D721Med (cell line): Measurements from ENCODE around the gene FAM13C.

Experiments used
- DNase-seq: peaks from one replicate; pipeline ENCODE4 v3.0.0; 2011; ENCODE audit warnings: low spot score; ENCODE audit not compliant: insufficient read length
- FAIRE-seq: peaks from 2 replicates; lab custom pipeline; 2011; peaks lifted over from hg19 to GRCh38; lab: Jason Lieb, UNC
- TF ChIP-seq, protein P1 (sequence below): IDR thresholded peaks from 2 replicates; pipeline ENCODE4 v1.5.1; 2012; ENCODE audit warnings: mild to moderate bottlenecking, control low read depth; ENCODE audit not compliant: insufficient read depth; ENCODE audit errors: missing control alignments

The FAM13C gene

DNA sequence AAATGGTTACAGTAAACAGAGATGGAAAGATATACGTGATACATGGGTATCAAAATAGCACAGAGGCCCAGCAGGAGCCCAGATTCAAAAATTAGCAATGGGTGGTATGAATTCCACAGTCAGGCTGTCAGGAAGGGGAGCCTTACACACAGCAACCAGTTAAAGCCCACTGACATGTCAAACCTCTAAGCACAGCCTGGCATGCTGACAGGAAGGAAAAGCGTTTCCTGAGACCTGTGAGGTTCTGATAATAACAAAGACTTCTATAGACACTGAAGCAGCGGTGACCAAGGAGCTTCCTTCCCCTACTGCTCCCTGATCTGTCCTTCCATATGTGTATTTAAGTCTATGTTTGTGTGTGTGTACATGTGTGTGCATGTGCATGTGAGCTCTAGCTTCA lies 96.0 kb downstream of the FAM13C start:
- DNase-seq (no peak), FAIRE-seq (no peak)

DNA sequence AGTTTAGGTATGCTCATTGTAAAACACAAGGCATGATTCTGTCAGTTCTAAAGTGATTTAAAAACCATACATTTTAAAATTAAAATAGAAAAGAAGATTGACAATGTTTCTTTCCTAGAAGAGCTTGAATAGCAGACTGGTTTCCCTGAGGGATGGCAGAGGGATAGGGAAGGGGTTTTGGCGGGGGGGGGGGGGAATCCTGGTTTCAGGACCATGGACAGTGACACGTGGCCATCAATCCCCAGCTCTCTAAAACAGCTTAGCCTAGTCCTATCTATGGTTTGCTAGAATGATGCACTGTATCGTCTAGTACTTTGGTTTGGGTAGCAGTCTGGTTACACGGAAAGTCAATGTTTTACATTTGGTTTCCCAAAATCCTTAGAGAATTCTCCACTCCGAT lies 97.2 kb downstream of the FAM13C start:
- no peak for DNase-seq
- no peak for FAIRE-seq
- TF ChIP-seq, protein P1, sequence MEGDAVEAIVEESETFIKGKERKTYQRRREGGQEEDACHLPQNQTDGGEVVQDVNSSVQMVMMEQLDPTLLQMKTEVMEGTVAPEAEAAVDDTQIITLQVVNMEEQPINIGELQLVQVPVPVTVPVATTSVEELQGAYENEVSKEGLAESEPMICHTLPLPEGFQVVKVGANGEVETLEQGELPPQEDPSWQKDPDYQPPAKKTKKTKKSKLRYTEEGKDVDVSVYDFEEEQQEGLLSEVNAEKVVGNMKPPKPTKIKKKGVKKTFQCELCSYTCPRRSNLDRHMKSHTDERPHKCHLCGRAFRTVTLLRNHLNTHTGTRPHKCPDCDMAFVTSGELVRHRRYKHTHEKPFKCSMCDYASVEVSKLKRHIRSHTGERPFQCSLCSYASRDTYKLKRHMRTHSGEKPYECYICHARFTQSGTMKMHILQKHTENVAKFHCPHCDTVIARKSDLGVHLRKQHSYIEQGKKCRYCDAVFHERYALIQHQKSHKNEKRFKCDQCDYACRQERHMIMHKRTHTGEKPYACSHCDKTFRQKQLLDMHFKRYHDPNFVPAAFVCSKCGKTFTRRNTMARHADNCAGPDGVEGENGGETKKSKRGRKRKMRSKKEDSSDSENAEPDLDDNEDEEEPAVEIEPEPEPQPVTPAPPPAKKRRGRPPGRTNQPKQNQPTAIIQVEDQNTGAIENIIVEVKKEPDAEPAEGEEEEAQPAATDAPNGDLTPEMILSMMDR = no peak

More for the DNA sequence above, 96.0 kb downstream of the FAM13C start:
- TF ChIP-seq, protein P1 = no peak

GRCh38 chr10:59258890-59259289 lies 103.5 kb downstream of the FAM13C start:
- FAIRE-seq = no peak
- DNase-seq = no peak
- TF ChIP-seq, protein P1 = no peak

- FAIRE-seq = no peak
- DNase-seq = no peak
- TF ChIP-seq, protein P1 = no peak
Measured at GRCh38 chr10:59257224-59257623, 105.1 kb downstream of the FAM13C start.

DNA sequence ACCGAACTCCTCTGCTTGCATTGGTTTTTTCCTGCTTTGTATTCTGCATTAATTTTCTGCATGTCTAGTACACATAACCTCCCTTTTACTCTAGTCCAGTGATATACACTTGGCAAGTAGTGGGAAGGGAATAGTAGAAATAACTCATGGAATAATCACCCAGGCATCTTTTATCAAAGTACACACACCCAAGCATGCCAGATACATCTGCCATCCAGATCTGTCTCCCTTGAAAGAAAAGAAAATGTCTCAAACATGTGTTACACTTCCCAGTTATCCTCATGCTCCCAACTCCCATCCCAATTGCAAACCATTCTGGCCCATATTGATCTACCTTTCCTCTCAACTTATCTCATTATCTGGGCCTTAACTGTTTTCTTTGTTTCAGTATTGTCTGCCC lies 106.9 kb downstream of the FAM13C start:
- FAIRE-seq (no peak), DNase-seq (no peak)
- TF ChIP-seq, protein P1 = no peak

- FAIRE-seq = no peak
- TF ChIP-seq, protein P1 = no peak
Measured at GRCh38 chr10:59252491-59252890, 109.9 kb downstream of the FAM13C start.

GRCh38 chr10:59245686-59246085 lies 116.7 kb downstream of the FAM13C start:
- peak; percentile 44 for FAIRE-seq
- DNase-seq = no peak
- TF ChIP-seq, protein P1 = no peak

More at GRCh38 chr10:59252491-59252890, 109.9 kb downstream of the FAM13C start:
- DNase-seq = no peak
